Stomach (tissue), 9 donors: Measurements from ENCODE around the gene OXNAD1. TPM values are rescaled to one million over a fixed set of nuclear protein-coding genes. Genes with fewer than 3 reads are reported as not detected.

Experiments used
- DNase-seq, 2 donors: peaks; one replicate each; pipeline versions ENCODE4 v3.0.0 to v3.0.0-alpha.2; 2013 to 2019
- H3K27ac ChIP-seq, 5 donors: fragments of 200-600 bp in 4 of 5; sonication (generic) in 4 of 5; one replicate each; pipeline ENCODE4 v1.5.1; 2013 to 2019; ENCODE audit warnings: mild to moderate bottlenecking in 1 of 5, moderate library complexity in 1 of 5
- H3K27me3 ChIP-seq, 3 donors: fragments of 200-600 bp; sonication (generic); one replicate each; pipeline ENCODE4 v1.5.1; 2017 to 2019; ENCODE audit warnings: mixed run types in 1 of 3
- H3K36me3 ChIP-seq, 4 donors: fragments of 200-600 bp; sonication (generic); 1 replicate in 3 of 4; 2 replicates in 1 of 4; pipeline ENCODE4 v1.5.1; 2016 to 2019
- H3K4me1 ChIP-seq, 4 donors: fragments of 200-600 bp; sonication (generic); one replicate each; pipeline ENCODE4 v1.5.1; 2016 to 2019
- H3K4me3 ChIP-seq, 4 donors: fragments of 200-600 bp; sonication (generic) in 3 of 4; one replicate each; pipeline ENCODE4 v1.5.1; 2016 to 2019; ENCODE audit warnings: mild to moderate bottlenecking in 1 of 4
- H3K9me3 ChIP-seq, 4 donors: fragments of 200-600 bp; sonication (generic); one replicate each; pipeline ENCODE4 v1.5.1; 2016 to 2019
- EP300 ChIP-seq: sonication (generic); formaldehyde crosslinking; IDR thresholded peaks from one replicate; pipeline ENCODE4 v1.6.1; 2017; ENCODE audit warnings: antibody characterized with exemption
- POLR2A ChIP-seq, 4 donors: fragments of 450-650 bp; IDR thresholded peaks; one replicate each; pipeline ENCODE4 v1.6.1; 2016; ENCODE audit warnings: antibody characterized with exemption in 4 of 4, control low read depth in 2 of 4, mild to moderate bottlenecking in 1 of 4, moderate library complexity in 1 of 4
- POLR2AphosphoS5 ChIP-seq, 3 donors: sonication (generic); formaldehyde crosslinking; IDR thresholded peaks; one replicate each; pipeline ENCODE4 v1.6.1; 2016; ENCODE audit warnings: antibody characterized with exemption in 3 of 3
- WGBS, 5 donors: extraction: QIAGEN DNeasy Blood & Tissue Kit in 3 of 5; methylation state at CpG; one replicate each; pipeline versions ENCODE4 v1.1.5 to v1.1.7; 2013 to 2018; 5-methylcytosine and 5-hydroxymethylcytosine counted together
- intact Hi-C: fragments of 100-400 bp; cut with DNase I; formaldehyde crosslinking; loops from one replicate; pipeline ENCODE4 v1.15.1; 2023; ENCODE audit warnings: low total_unique reads
- polyA plus RNA-seq, 3 donors: library from polyadenylated mRNA; stranded (reverse); fragments of 200-250 nt; gene quantifications; one replicate each; pipeline ENCODE4 v1.2.3, GENCODE V29; 2013
- total RNA-seq, 5 donors: library from RNA; depleted of rRNA; stranded (reverse); fragments of >200 nt; gene quantifications; one replicate each; pipeline versions ENCODE4 v1.1.0 to v1.2.3, GENCODE V29; 2014 to 2016
- TF ChIP-seq, protein P1 (sequence below), 7 experiments: fragments of 450-650 bp in 4 of 7; fragments of 200-600 bp in 3 of 7; sonication (generic) in 3 of 7; IDR thresholded peaks; one replicate each; pipeline ENCODE4 v1.5.1; 2016 to 2019; ENCODE audit warnings: antibody characterized with exemption in 7 of 7, control low read depth in 2 of 7, mild to moderate bottlenecking in 1 of 7
- donor health status: healthy with polysubstance abuse.
- donor health status: Bipolar disorder and iron deficiency.
- donor health status: healthy.

OXNAD1 gene
- total and polyA plus RNA-seq, 8 donors: 5.5 to 51.3 (median 7.6) TPM

DNA sequence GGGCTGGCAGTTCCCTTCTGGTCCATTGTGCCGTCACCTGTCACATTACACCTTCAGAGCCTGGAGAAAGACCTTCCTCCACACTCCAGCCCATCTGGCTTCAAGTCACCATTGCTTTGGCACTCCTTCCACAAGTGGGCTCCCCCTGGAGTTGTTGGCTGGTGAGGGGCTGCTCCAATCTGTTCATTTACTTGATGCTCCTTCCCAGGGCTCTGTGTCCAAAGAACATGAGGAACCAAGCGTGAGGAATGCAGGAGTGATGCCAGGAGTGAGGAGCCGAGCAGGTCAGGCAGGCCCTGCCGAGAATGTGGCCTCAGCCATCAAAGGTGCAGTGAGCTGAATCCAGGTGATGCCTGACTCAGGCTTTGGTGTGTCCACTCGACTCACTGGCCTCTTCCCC, 57.2 kb downstream of the OXNAD1 start:
- intact Hi-C loops: no loop called here
- no peak for DNase-seq
- Histone ChIP-seq H3K9me3 (no peaks in the 10 kb centered on the region), H3K36me3 (peaks cover 17 to 88% (median 80%) of the 10 kb centered on the region in 4 donors), H3K27ac (no peak overlapping the region), H3K27me3 (no peaks in the 10 kb centered on the region), H3K4me3 (no peak overlapping the region), H3K4me1 (peaks cover 0 to 18% (median 3%) of the 10 kb centered on the region in 4 donors)
- TF ChIP-seq POLR2AphosphoS5 (IDR thresholded peaks at IDR 0.05): no peak
- TF ChIP-seq, protein P1, sequence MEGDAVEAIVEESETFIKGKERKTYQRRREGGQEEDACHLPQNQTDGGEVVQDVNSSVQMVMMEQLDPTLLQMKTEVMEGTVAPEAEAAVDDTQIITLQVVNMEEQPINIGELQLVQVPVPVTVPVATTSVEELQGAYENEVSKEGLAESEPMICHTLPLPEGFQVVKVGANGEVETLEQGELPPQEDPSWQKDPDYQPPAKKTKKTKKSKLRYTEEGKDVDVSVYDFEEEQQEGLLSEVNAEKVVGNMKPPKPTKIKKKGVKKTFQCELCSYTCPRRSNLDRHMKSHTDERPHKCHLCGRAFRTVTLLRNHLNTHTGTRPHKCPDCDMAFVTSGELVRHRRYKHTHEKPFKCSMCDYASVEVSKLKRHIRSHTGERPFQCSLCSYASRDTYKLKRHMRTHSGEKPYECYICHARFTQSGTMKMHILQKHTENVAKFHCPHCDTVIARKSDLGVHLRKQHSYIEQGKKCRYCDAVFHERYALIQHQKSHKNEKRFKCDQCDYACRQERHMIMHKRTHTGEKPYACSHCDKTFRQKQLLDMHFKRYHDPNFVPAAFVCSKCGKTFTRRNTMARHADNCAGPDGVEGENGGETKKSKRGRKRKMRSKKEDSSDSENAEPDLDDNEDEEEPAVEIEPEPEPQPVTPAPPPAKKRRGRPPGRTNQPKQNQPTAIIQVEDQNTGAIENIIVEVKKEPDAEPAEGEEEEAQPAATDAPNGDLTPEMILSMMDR (IDR thresholded peaks at IDR 0.05): no peak
- no peak for TF ChIP-seq EP300
- TF ChIP-seq POLR2A (IDR thresholded peaks at IDR 0.05): no peak
- 76 to 92% (median 82%) methylated on average over 5 of the region's 5 CpGs for WGBS, 5 donors

DNA sequence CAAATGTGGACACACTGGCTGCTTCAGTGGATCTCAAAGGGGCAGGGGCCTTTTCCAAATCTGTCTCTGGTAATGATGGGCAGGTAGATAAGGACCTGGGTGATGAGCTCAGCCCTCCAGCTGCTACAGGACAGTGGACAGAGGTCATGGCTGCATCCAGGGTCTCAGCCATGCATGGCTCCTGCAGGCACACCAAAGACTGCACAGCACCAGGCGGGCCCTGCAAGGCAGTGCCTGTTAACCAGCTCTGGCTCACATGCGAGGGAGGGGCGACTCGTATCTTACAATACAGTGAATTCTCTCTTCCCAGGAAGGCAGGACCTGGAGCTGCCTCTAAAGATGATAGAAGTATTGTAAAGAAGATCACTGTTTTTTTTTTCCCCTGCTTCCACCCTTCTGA, 58.7 kb downstream of the OXNAD1 start:
- Histone ChIP-seq H3K4me3 (no peak overlapping the region), H3K9me3 (no peaks in the 10 kb centered on the region), H3K36me3 (peaks cover 17 to 93% (median 87%) of the 10 kb centered on the region in 4 donors), H3K4me1 (peaks cover 0 to 13% (median under 1%) of the 10 kb centered on the region in 4 donors), H3K27me3 (no peaks in the 10 kb centered on the region), H3K27ac (no peak overlapping the region)
- TF ChIP-seq EP300: no peak
- TF ChIP-seq, protein P1 (IDR thresholded peaks at IDR 0.05): no peak
- no peak for TF ChIP-seq POLR2A (IDR thresholded peaks at IDR 0.05)
- TF ChIP-seq POLR2AphosphoS5 (IDR thresholded peaks at IDR 0.05): no peak
- 95 to 99% (median 98%) methylated on average over 4 of the region's 4 CpGs for whole genome bisulfite sequencing, 5 donors
- DNase-seq: no peak
- intact Hi-C loops: no loop called here

DNA sequence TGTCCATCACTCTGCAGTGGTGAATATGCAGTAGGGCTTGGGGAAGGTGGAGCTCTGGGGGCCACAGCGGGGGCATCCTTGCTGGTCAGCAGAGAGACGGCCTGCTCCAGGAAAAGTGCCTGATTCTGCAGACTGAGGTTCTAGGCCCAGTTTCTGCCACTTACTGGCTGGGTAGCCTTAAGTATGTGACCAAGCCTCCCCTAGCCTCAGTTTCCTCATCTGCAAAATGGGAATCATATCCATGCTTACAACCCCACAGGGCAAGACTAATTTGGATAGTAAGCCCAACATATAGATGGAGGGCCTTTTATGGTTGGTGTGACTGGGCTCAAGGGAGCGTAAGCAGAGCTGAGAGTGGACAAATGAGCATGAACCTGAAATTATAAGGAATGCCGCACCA, 60.8 kb downstream of the OXNAD1 start:
- DNase-seq: no peak
- Histone ChIP-seq H3K4me1 (peaks cover 0 to 9% (median 0%) of the 10 kb centered on the region in 4 donors), H3K27ac (no peak overlapping the region), H3K27me3 (no peaks in the 10 kb centered on the region), H3K9me3 (peaks cover 0 to under 1% (median 0%) of the 10 kb centered on the region in 4 donors), H3K36me3 (peaks cover 17 to 91% (median 79%) of the 10 kb centered on the region in 4 donors), H3K4me3 (no peak overlapping the region)
- WGBS, 5 donors: 98 to 100% (median 99%) methylated on average over 3 to 4 of the region's 4 CpGs
- intact Hi-C loops: no loop called here
- TF ChIP-seq, protein P1 (IDR thresholded peaks at IDR 0.05): no peak
- no peak for TF ChIP-seq POLR2A (IDR thresholded peaks at IDR 0.05)
- TF ChIP-seq POLR2AphosphoS5 (IDR thresholded peaks at IDR 0.05): no peak
- TF ChIP-seq EP300: no peak

DNA sequence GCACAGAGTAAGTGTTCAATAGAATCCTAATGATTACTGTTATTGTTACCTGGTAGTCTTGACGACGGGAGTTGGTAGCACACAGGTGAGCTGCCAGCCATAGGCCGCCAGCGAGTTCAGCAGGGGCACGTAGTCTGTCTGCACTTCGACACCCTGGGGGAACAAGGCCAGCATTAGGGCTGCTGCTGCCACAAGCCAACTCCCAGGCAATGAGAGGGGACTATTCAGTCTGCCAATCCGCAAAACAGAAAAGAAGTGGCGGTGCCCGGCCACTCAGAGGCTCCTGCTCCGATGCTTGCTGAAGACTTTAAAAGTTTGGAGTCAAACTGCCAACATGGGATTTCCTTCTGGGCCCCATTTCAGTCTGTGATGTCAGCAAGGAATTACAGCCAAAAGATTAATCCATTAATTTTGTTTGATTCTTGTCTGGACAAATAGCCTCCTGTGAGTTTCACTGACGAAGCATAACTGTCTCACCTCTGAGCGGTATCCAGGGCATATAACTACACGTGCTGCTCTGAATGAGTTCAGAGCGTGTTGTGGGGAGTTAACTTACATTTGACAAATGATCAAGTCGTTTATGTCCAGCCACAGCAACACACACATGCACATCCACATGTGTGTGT, 61.8 kb downstream of the OXNAD1 start:
- DNase-seq: no peak
- WGBS, 5 donors: 76 to 90% (median 87%) methylated on average over 15 of the region's 15 CpGs
- Histone ChIP-seq H3K27ac (no peak overlapping the region), H3K36me3 (peaks cover 16 to 89% (median 69%) of the 10 kb centered on the region in 4 donors), H3K27me3 (no peaks in the 10 kb centered on the region), H3K4me3 (no peak overlapping the region), H3K9me3 (peaks cover 0 to 9% (median 4%) of the 10 kb centered on the region in 4 donors), H3K4me1 (peaks cover 0 to 9% (median 0%) of the 10 kb centered on the region in 4 donors)
- intact Hi-C loops: no loop called here
- TF ChIP-seq POLR2A (IDR thresholded peaks at IDR 0.05) (no peak), POLR2AphosphoS5 (IDR thresholded peaks at IDR 0.05) (no peak), EP300 (no peak)
- TF ChIP-seq, protein P1 (IDR thresholded peaks at IDR 0.05): no peak
